Measurements from ENCODE around the gene ZG16B.

GRCh38 chr16:2867661-2867986 lies 37.5 kb downstream of the ZG16B start:
- no peak for TF ChIP-seq CTCF (IDR thresholded peaks at IDR 0.05)
- TF ChIP-seq POLR2A (IDR thresholded peaks at IDR 0.05): no peak
- TF ChIP-seq POLR2AphosphoS5 (IDR thresholded peaks at IDR 0.05; ENCODE audit: insufficient read depth in 1 of 2, low read depth in 1 of 2): no peak

Measured in vagina (tissue), 2 donors.